ENCODE results near the gene DNAH6.

- no peak for TF ChIP-seq POLR2A (IDR thresholded peaks at IDR 0.05; ENCODE audit: low read length)
- TF ChIP-seq GATA1 (IDR thresholded peaks at IDR 0.05; ENCODE audit: low read depth, low read length), result no peak
Observed at GRCh38 chr2:84857566-84857965, 341.3 kb downstream of the DNAH6 start.

All from erythroblast (primary cell).